CD4-positive, alpha-beta T cell (primary cell): ENCODE measurements around the gene MYORG. TPM values are rescaled to one million over a fixed set of nuclear protein-coding genes. Genes with fewer than 3 reads are reported as not detected.

Source experiments
- ATAC-seq: fragments of 200-7000 bp; cut with Tn5 transposase; one replicate; pipeline ENCODE4 v1.10.0; 2022; ENCODE audit warnings: mild to moderate bottlenecking; ENCODE audit not compliant: poor library complexity
- CTCF ChIA-PET: fragments of 350-600 bp; sonication (Branson Sonifier 250); formaldehyde crosslinking; loops from one replicate; lab custom pipeline; 2021; ENCODE audit warnings: antibody characterized with exemption, inconsistent platforms; lab: Charles Lee
- POLR2A ChIA-PET: fragments of 350-600 bp; sonication (Branson Sonifier 250); formaldehyde crosslinking; loops from one replicate; lab custom pipeline; 2021; ENCODE audit warnings: antibody characterized with exemption, inconsistent platforms; lab: Charles Lee
- DNase-seq, 14 experiments: peaks; one replicate each; pipeline ENCODE4 v3.0.0-alpha.2; 2013 to 2020; ENCODE audit warnings: mixed read lengths in 2 of 14
- H3K27ac ChIP-seq, 2 donors: one replicate each; pipeline versions ENCODE4 v1.5.1 to v1.7.0; 2013; ENCODE audit warnings: low read length in 2 of 2, low read depth in 1 of 2, mild to moderate bottlenecking in 1 of 2
- H3K27me3 ChIP-seq, 2 experiments: 1 replicate in 1 of 2; 2 replicates in 1 of 2; pipeline versions ENCODE4 v1.6.1 to v1.7.0; 2013; ENCODE audit warnings: low read length in 2 of 2, control low read depth in 1 of 2, mild to moderate bottlenecking in 1 of 2, moderate library complexity in 1 of 2; ENCODE audit not compliant: insufficient read depth in 2 of 2, control insufficient read depth in 1 of 2
- H3K36me3 ChIP-seq: one replicate; pipeline ENCODE4 v1.6.1; 2013; ENCODE audit warnings: low read length, control low read depth; ENCODE audit not compliant: insufficient read depth
- H3K4me1 ChIP-seq: one replicate; pipeline ENCODE4 v1.6.1; 2013; ENCODE audit warnings: low read length, control low read depth; ENCODE audit not compliant: insufficient read depth
- H3K4me3 ChIP-seq: one replicate; pipeline ENCODE4 v1.5.1; 2013; ENCODE audit warnings: mild to moderate bottlenecking, low read length, moderate library complexity
- H3K9me3 ChIP-seq, 2 experiments: 1 replicate in 1 of 2; 2 replicates in 1 of 2; pipeline versions ENCODE4 v1.6.1 to v1.7.0; 2013; ENCODE audit warnings: low read length in 2 of 2, mild to moderate bottlenecking in 2 of 2, control low read depth in 1 of 2, moderate library complexity in 1 of 2; ENCODE audit not compliant: control insufficient read depth in 1 of 2, insufficient read depth in 1 of 2
- H3K27ac Mint-ChIP-seq: one replicate; pipeline ENCODE4 v1.8.0; 2020; ENCODE audit warnings: mixed read lengths
- H3K27me3 Mint-ChIP-seq: one replicate; pipeline ENCODE4 v1.8.0; 2021; ENCODE audit warnings: mixed read lengths
- H3K36me3 Mint-ChIP-seq: one replicate; pipeline ENCODE4 v1.8.0; 2021; ENCODE audit warnings: low read depth, mixed read lengths
- H3K4me1 Mint-ChIP-seq: one replicate; pipeline ENCODE4 v1.8.0; 2021; ENCODE audit warnings: low read depth, mixed read lengths
- H3K4me3 Mint-ChIP-seq: one replicate; pipeline ENCODE4 v1.8.0; 2020; ENCODE audit warnings: mild to moderate bottlenecking, mixed read lengths
- H3K9me3 Mint-ChIP-seq: one replicate; pipeline ENCODE4 v1.8.0; 2020; ENCODE audit warnings: mixed read lengths
- intact Hi-C, 2 experiments: fragments of 100-400 bp; cut with DNase I in 1 of 2; cut with micrococcal nuclease in 1 of 2; formaldehyde crosslinking; loops; one replicate each; pipeline versions ENCODE4 v1.15.1 to v1.9.0; 2023 to 2025; cut with DNase I, micrococcal nuclease
- total RNA-seq, 174 experiments: library from RNA in 2 of 174; stranded (reverse) in 2 of 174; gene quantifications; one replicate each; pipeline ENCODE4 v1.2.3 and lab custom pipeline; 2021 to 2026
- TF ChIP-seq, protein P1 (sequence below): fragments of 200-600 bp; IDR thresholded peaks from one replicate; pipeline ENCODE4 v1.8.0; 2022; ENCODE audit warnings: antibody characterized with exemption, mild to moderate bottlenecking

Gene MYORG
- total RNA-seq, 2 experiments from 2014 or later: 0.42 to 0.58 TPM

GRCh38 chr9:34366365-34366764 lies 10.3 kb downstream of the MYORG start:
- Mint-ChIP-seq H3K4me1 (peaks cover 20% of the 10 kb centered on the region), H3K27me3 (no peaks in the 10 kb centered on the region), H3K4me3 (no peak overlapping the region), H3K9me3 (no peaks in the 10 kb centered on the region), H3K27ac (no peak overlapping the region), H3K36me3 (peaks cover 16% of the 10 kb centered on the region)
- Histone ChIP-seq H3K4me3 (no peak overlapping the region), H3K4me1 (peaks cover 14% of the 10 kb centered on the region), H3K9me3 (peaks cover 0 to 9% of the 10 kb centered on the region in 2 experiments), H3K27ac (no peak overlapping the region), H3K36me3 (no peaks in the 10 kb centered on the region), H3K27me3 (no peaks in the 10 kb centered on the region)
- intact Hi-C loops: no loop called here
- ChIA-PET POLR2A (no interaction called here), CTCF (interaction anchor here (1.4 kb wide), 1 partner anchor 13 kb away, joined by 3 read pairs; no protein-coding TSS in a partner anchor)
- TF ChIP-seq, protein P1, sequence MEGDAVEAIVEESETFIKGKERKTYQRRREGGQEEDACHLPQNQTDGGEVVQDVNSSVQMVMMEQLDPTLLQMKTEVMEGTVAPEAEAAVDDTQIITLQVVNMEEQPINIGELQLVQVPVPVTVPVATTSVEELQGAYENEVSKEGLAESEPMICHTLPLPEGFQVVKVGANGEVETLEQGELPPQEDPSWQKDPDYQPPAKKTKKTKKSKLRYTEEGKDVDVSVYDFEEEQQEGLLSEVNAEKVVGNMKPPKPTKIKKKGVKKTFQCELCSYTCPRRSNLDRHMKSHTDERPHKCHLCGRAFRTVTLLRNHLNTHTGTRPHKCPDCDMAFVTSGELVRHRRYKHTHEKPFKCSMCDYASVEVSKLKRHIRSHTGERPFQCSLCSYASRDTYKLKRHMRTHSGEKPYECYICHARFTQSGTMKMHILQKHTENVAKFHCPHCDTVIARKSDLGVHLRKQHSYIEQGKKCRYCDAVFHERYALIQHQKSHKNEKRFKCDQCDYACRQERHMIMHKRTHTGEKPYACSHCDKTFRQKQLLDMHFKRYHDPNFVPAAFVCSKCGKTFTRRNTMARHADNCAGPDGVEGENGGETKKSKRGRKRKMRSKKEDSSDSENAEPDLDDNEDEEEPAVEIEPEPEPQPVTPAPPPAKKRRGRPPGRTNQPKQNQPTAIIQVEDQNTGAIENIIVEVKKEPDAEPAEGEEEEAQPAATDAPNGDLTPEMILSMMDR: no peak
- no peak for DNase-seq
- ATAC-seq: no peak

DNA sequence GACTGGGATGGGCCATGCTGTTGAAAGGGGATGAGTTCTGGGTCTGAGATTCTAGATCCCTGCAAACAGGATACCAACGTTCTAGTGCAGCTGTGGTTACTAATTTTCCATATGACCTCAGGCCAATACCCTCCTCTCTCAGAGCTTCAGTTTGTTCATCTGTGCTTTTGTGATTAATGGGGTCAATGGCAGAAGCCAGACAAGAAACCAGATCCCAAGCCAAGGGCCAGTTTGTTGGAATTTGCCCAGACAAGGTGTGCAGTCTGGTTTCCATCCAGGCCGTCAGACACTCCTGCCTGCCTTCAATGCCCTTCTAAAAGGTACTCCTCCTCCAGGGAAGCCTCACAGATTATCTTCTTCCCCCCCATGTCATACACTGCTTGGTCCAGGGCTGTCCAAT lies 11.4 kb downstream of the MYORG start:
- no peak overlapping the region for H3K27ac ChIP-seq
- ChIA-PET CTCF (no interaction called here), POLR2A (no interaction called here)
- H3K9me3 ChIP-seq: no peaks in the 10 kb centered on the region
- Mint-ChIP-seq H3K36me3 (peaks cover 16% of the 10 kb centered on the region), H3K27me3 (no peaks in the 10 kb centered on the region), H3K27ac (no peak overlapping the region), H3K4me1 (peaks cover 20% of the 10 kb centered on the region), H3K9me3 (no peaks in the 10 kb centered on the region), H3K4me3 (no peak overlapping the region)
- intact Hi-C loops: no loop called here
- no peaks in the 10 kb centered on the region for H3K36me3 ChIP-seq
- TF ChIP-seq, protein P1: no peak
- H3K27me3 ChIP-seq: no peaks in the 10 kb centered on the region
- no peak for ATAC-seq
- DNase-seq: no peak
- H3K4me1 ChIP-seq: peaks cover 14% of the 10 kb centered on the region
- H3K4me3 ChIP-seq: no peak overlapping the region

GRCh38 chr9:34363619-34364351 lies 12.9 kb downstream of the MYORG start:
- TF ChIP-seq, protein P1: no peak
- H3K27me3 ChIP-seq: no peaks in the 10 kb centered on the region
- intact Hi-C loops: no loop called here
- no peaks in the 10 kb centered on the region for H3K36me3 ChIP-seq
- ChIA-PET CTCF (interaction anchor here (0.9 kb wide), 1 partner anchor 16 kb away, joined by 3 read pairs; no protein-coding TSS in a partner anchor), POLR2A (interaction anchor here (2.0 kb wide), 1 partner anchor 13 kb away, joined by 10 read pairs; the partner anchor contains the start of gene MYORG)
- Mint-ChIP-seq H3K36me3 (peaks cover 17% of the 10 kb centered on the region), H3K9me3 (no peaks in the 10 kb centered on the region), H3K4me1 (peaks cover 20% of the 10 kb centered on the region), H3K27ac (peak overlapping the region; percentile 5), H3K27me3 (no peaks in the 10 kb centered on the region), H3K4me3 (peak overlapping the region; percentile 3)
- H3K4me3 ChIP-seq: no peak overlapping the region
- peak; percentile 56 for ATAC-seq
- no peak overlapping the region for H3K27ac ChIP-seq
- H3K9me3 ChIP-seq: no peaks in the 10 kb centered on the region
- DNase-seq: peak in 2 of 14 experiments; percentile 27 to 40
- H3K4me1 ChIP-seq: peaks cover 14% of the 10 kb centered on the region
